WTC11 (cell line): ENCODE measurements around the gene LINS1.

ENCODE experiments used
- ATF3 ChIP-seq: sonication (generic); formaldehyde crosslinking; conservative IDR thresholded peaks from 2 replicates; pipeline ENCODE4 v1.8.1; 2022; ENCODE audit warnings: mild to moderate bottlenecking, missing genetic modification reagents
- CDX4 ChIP-seq: fragments of 250-450 bp; sonication (Bioruptor Pico); IDR thresholded peaks from 2 replicates; pipeline ENCODE4 v1.9.0; 2021; ENCODE audit warnings: moderate library complexity, mild to moderate bottlenecking, inconsistent platforms, borderline replicate concordance
- CTCF ChIP-seq: fragments of 200-600 bp; IDR thresholded peaks from 2 replicates; pipeline ENCODE4 v1.8.0; 2022; ENCODE audit warnings: antibody characterized with exemption
- ERG ChIP-seq: fragments of 250-450 bp; sonication (Bioruptor Pico); IDR thresholded peaks from 2 replicates; pipeline ENCODE4 v1.8.0; 2021; ENCODE audit warnings: mild to moderate bottlenecking
- FOXJ3 ChIP-seq: sonication (generic); formaldehyde crosslinking; IDR thresholded peaks from 2 replicates; pipeline ENCODE4 v1.9.0; 2021; ENCODE audit warnings: missing genetic modification reagents, mild to moderate bottlenecking, borderline replicate concordance
- HMGXB4 ChIP-seq: sonication (generic); formaldehyde crosslinking; IDR thresholded peaks from 2 replicates; pipeline ENCODE4 v1.8.1; 2023; ENCODE audit warnings: mild to moderate bottlenecking, moderate library complexity, missing genetic modification reagents
- MXD4 ChIP-seq: fragments of 250-450 bp; sonication (Bioruptor Pico); IDR thresholded peaks from 2 replicates; pipeline ENCODE4 v1.8.0; 2021; ENCODE audit warnings: mild to moderate bottlenecking, moderate library complexity, borderline replicate concordance
- ZBTB43 ChIP-seq: sonication (generic); formaldehyde crosslinking; IDR thresholded peaks from 2 replicates; pipeline ENCODE4 v1.8.1; 2023; ENCODE audit warnings: mild to moderate bottlenecking, missing genetic modification reagents
- ZNF512 ChIP-seq: sonication (generic); formaldehyde crosslinking; IDR thresholded peaks from 2 replicates; pipeline ENCODE4 v1.8.1; 2022; ENCODE audit warnings: missing genetic modification reagents, borderline replicate concordance

- no peak for TF ChIP-seq CTCF
- TF ChIP-seq FOXJ3: no peak
- no peak for TF ChIP-seq ATF3 (CRISPR knock-in tag)
- no peak for TF ChIP-seq CDX4 (CRISPR knock-in tag)
- no peak for TF ChIP-seq ZBTB43
- no peak for TF ChIP-seq ERG (CRISPR knock-in tag)
- TF ChIP-seq MXD4 (CRISPR knock-in tag): no peak
- no peak for TF ChIP-seq HMGXB4 (CRISPR knock-in tag)
- TF ChIP-seq ZNF512 (CRISPR knock-in tag): no peak
Measured at GRCh38 chr15:100633763-100634075, 31.7 kb upstream of the LINS1 start.
